Ishikawa (cell line): ENCODE results near the gene IPO13.

Experiments
- CEBPB ChIP-seq: IDR thresholded peaks from 2 replicates; pipeline ENCODE4 v1.6.1; 2012
- CREB1 ChIP-seq: IDR thresholded peaks from 2 replicates; pipeline ENCODE4 v1.6.1; 2012; ENCODE audit warnings: low read depth
- EGR1 ChIP-seq: IDR thresholded peaks from 2 replicates; pipeline ENCODE4 v1.6.1; 2012
- EP300 ChIP-seq: IDR thresholded peaks from 2 replicates; pipeline ENCODE4 v1.6.1; 2012; ENCODE audit warnings: borderline replicate concordance
- FOXM1 ChIP-seq: IDR thresholded peaks from 2 replicates; pipeline ENCODE4 v1.6.1; 2012; ENCODE audit warnings: low read depth, borderline replicate concordance
- MAX ChIP-seq: IDR thresholded peaks from 2 replicates; pipeline ENCODE4 v1.6.1; 2012
- NFIC ChIP-seq: IDR thresholded peaks from 2 replicates; pipeline ENCODE4 v1.6.1; 2012
- RAD21 ChIP-seq: IDR thresholded peaks from 2 replicates; pipeline ENCODE4 v1.6.1; 2012; ENCODE audit warnings: low read depth
- REST ChIP-seq: IDR thresholded peaks from 2 replicates; pipeline ENCODE4 v1.6.1; 2012; ENCODE audit warnings: low read depth, mild to moderate bottlenecking
- TAF1 ChIP-seq: IDR thresholded peaks from 2 replicates; pipeline ENCODE4 v1.6.1; 2012; ENCODE audit warnings: low read depth, mild to moderate bottlenecking
- TCF12 ChIP-seq: IDR thresholded peaks from 2 replicates; pipeline ENCODE4 v1.6.1; 2012; ENCODE audit warnings: low read depth
- TEAD4 ChIP-seq: IDR thresholded peaks from 2 replicates; pipeline ENCODE4 v1.6.1; 2012
- USF1 ChIP-seq: IDR thresholded peaks from 2 replicates; pipeline ENCODE4 v1.6.1; 2012
- YY1 ChIP-seq: IDR thresholded peaks from 2 replicates; pipeline ENCODE4 v1.6.1; 2012; ENCODE audit warnings: low read depth
- ZBTB7A ChIP-seq: IDR thresholded peaks from 2 replicates; pipeline ENCODE4 v1.6.1; 2012; ENCODE audit warnings: low read depth

IPO13 gene

GRCh38 chr1:43985984-43986595 is 39.3 kb downstream of the IPO13 start:
- TF ChIP-seq RAD21 (no peak), REST (no peak), FOXM1 (no peak), CEBPB (no peak), EP300 (no peak), CREB1 (no peak), YY1 (no peak), MAX (no peak), ZBTB7A (no peak), TEAD4 (no peak)

GRCh38 chr1:43986712-43987111 is 40.0 kb downstream of the IPO13 start:
- TF ChIP-seq EGR1: no peak
- TF ChIP-seq MAX: no peak
- TF ChIP-seq TEAD4: no peak
- no peak for TF ChIP-seq ZBTB7A
- no peak for TF ChIP-seq RAD21
- no peak for TF ChIP-seq EP300
- no peak for TF ChIP-seq USF1
- TF ChIP-seq CEBPB: no peak
- no peak for TF ChIP-seq YY1
- no peak for TF ChIP-seq CREB1
- no peak for TF ChIP-seq REST
- no peak for TF ChIP-seq NFIC
- no peak for TF ChIP-seq TCF12
- no peak for TF ChIP-seq FOXM1
- no peak for TF ChIP-seq TAF1

- no peak for TF ChIP-seq ZBTB7A
- no peak for TF ChIP-seq CEBPB
- no peak for TF ChIP-seq TCF12
- no peak for TF ChIP-seq TEAD4
- no peak for TF ChIP-seq TAF1
- no peak for TF ChIP-seq YY1
- TF ChIP-seq CREB1: no peak
- TF ChIP-seq RAD21: no peak
- TF ChIP-seq REST: no peak
- TF ChIP-seq USF1: no peak
- no peak for TF ChIP-seq EP300
- TF ChIP-seq EGR1: no peak
- no peak for TF ChIP-seq MAX
- TF ChIP-seq NFIC: no peak
- TF ChIP-seq FOXM1: no peak
Observed at GRCh38 chr1:43987159-43987902, 40.6 kb downstream of the IPO13 start.
